22Rv1 (cell line): ENCODE results near the gene TFE3.
"Not testable (repeated sequence)": the region's sequence is repeated elsewhere in the genome, so short reads cannot be mapped to it uniquely, and the experiment has no call there.

Experiments
- H3K27ac ChIP-seq: fragments of 450-650 bp; 2 replicates; pipeline ENCODE4 v1.5.1; 2017
- ZFX ChIP-seq: fragments of 450-650 bp; IDR thresholded peaks from 2 replicates; pipeline ENCODE4 v1.6.1; 2017; ENCODE audit warnings: antibody characterized with exemption, borderline replicate concordance
- TF ChIP-seq, protein P1 (sequence below): fragments of 450-650 bp; IDR thresholded peaks from 2 replicates; pipeline ENCODE4 v1.5.1; 2017; ENCODE audit warnings: mild to moderate bottlenecking

Gene TFE3

DNA sequence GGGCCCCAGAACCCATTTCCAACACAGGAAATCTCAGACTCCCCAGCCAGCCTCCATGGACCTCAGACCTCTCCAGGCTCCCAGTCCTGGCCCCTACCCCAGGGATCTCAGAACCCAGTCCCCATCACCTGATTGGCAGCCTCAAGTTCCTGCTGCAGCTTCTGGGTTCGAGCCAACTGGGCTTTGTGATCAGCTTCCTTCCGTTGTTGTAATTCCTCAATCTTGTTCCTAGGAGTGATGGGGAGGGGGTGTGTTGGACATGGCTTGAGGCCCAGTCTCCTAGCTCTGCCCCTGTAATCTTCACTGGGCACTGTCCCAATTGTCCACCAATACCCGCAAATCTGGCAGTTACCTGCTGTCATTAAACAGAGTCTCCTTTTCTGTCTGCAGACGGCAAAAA, 53.7 kb downstream of the TFE3 start:
- H3K27ac ChIP-seq: no peak overlapping the region
- no peak for TF ChIP-seq ZFX
- TF ChIP-seq, protein P1, sequence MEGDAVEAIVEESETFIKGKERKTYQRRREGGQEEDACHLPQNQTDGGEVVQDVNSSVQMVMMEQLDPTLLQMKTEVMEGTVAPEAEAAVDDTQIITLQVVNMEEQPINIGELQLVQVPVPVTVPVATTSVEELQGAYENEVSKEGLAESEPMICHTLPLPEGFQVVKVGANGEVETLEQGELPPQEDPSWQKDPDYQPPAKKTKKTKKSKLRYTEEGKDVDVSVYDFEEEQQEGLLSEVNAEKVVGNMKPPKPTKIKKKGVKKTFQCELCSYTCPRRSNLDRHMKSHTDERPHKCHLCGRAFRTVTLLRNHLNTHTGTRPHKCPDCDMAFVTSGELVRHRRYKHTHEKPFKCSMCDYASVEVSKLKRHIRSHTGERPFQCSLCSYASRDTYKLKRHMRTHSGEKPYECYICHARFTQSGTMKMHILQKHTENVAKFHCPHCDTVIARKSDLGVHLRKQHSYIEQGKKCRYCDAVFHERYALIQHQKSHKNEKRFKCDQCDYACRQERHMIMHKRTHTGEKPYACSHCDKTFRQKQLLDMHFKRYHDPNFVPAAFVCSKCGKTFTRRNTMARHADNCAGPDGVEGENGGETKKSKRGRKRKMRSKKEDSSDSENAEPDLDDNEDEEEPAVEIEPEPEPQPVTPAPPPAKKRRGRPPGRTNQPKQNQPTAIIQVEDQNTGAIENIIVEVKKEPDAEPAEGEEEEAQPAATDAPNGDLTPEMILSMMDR: no peak

DNA sequence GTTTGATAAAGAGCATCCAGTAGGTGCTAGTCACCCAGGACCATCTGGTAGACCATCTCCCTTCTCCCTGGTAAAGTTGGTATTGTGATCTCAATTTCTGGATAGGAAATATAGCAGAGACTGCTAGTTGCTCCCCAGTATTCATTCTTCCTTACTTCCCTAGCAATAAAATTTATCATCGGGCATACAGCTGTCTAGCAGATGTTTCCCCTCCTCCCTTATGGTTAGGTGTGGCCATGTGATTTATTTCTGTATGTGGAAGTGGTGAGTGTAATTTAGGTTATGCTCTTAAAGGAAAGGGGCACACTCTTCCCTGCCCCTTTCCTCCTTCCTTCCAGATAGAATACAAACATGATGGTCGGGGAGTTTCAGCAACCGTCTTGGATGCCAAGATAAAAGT, 59.3 kb downstream of the TFE3 start:
- TF ChIP-seq ZFX: no peak
- TF ChIP-seq, protein P1: no peak
- H3K27ac ChIP-seq: no peak overlapping the region

DNA sequence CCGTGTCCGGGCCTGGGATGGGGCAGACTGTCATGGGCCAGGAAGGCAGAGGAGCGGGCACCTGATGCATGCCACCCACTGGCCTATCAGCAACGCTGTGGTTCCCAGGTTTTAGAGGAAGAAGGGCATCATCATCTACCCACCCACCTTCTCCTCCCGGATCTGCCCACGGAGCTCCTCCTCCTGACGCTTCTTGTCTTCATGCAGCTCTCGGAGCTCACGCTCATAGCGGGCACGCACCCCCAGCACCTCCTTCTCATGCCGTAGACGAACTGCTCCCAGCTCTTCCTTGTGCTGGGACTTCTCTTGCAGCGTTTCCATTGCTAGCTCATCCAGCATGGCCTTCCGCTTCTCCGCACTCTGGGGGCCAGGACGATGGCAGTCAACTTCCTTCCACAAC, 60.1 kb downstream of the TFE3 start:
- no peak overlapping the region for H3K27ac ChIP-seq
- TF ChIP-seq, protein P1: no peak
- TF ChIP-seq ZFX: no peak

- TF ChIP-seq, protein P1: no peak
- TF ChIP-seq ZFX: no peak
- H3K27ac ChIP-seq: no peak overlapping the region
Measured at GRCh38 chrX:48981178-48981577, 62.0 kb downstream of the TFE3 start.

GRCh38 chrX:48980341-48980740, 62.8 kb downstream of the TFE3 start:
- H3K27ac ChIP-seq: not testable (repeated sequence)
